H1 (cell line): ENCODE data around the gene ZNF695. TPM values are rescaled to one million over a fixed set of nuclear protein-coding genes. Genes with fewer than 3 reads are reported as not detected.

Experiments used
- EP300 ChIP-seq, 2 experiments: IDR thresholded peaks; 1 replicate in 1 of 2; 2 replicates in 1 of 2; pipeline ENCODE4 v1.6.1; 2011 to 2012; ENCODE audit warnings: low read depth in 2 of 2, low read length in 2 of 2, mild to moderate bottlenecking in 2 of 2, borderline replicate concordance in 1 of 2, inconsistent platforms in 1 of 2, moderate library complexity in 1 of 2
- HDAC2 ChIP-seq, 2 experiments: fragments of 300-600 bp in 1 of 2; sonication (generic) in 1 of 2; IDR thresholded peaks; 2 replicates each; pipeline ENCODE4 v1.6.1; 2011 to 2012; ENCODE audit warnings: low read depth in 2 of 2, low read length in 2 of 2, mild to moderate bottlenecking in 2 of 2, moderate library complexity in 2 of 2, borderline replicate concordance in 1 of 2, inconsistent platforms in 1 of 2
- NRF1 ChIP-seq: IDR thresholded peaks from 2 replicates; pipeline ENCODE4 v1.6.1; 2011; ENCODE audit warnings: mild to moderate bottlenecking, low read depth, low read length, improper control_type of control experiment
- SP1 ChIP-seq: IDR thresholded peaks from 2 replicates; pipeline ENCODE4 v1.6.1; 2011; ENCODE audit warnings: low read depth, low read length
- polyA plus RNA-seq, 7 experiments: library from polyadenylated mRNA; depleted of rRNA in 3 of 7; stranded (reverse) in 5 of 7; unstranded in 2 of 7; fragments of >200 nt in 5 of 7; fragments of 200-250 nt in 2 of 7; gene quantifications; 1 replicate in 5 of 7; 2 replicates in 1 of 7; 4 replicates in 1 of 7; pipeline versions ENCODE4 v1.2.1 to v1.2.3, GENCODE V29; 2011 to 2013; ENCODE audit warnings: missing spikeins in 2 of 7, mixed read lengths in 2 of 7
- total RNA-seq: library from RNA; stranded (reverse); fragmentation: NEBNext Ultra II Directional; extraction: Animal tissue kit (Norgen Biotek cat#: 25700); gene quantifications from 2 replicates; pipeline ENCODE4 v1.2.1, GENCODE V29; 2021
- TF ChIP-seq, protein P1 (sequence below): IDR thresholded peaks from 2 replicates; pipeline ENCODE4 v1.6.1; 2011; ENCODE audit warnings: low read length, improper control_type of control experiment
- TF ChIP-seq, protein P2 (sequence below): IDR thresholded peaks from 2 replicates; pipeline ENCODE4 v1.6.1; 2011; ENCODE audit warnings: low read depth, mild to moderate bottlenecking, low read length; ENCODE audit not compliant: insufficient read depth

The ZNF695 gene
- total and polyA plus RNA-seq, 2 of the 8 experiments (the other 6 are each of a cell fraction or from before 2014, with no cell fraction given), result 9.2 to 27.0 TPM

DNA sequence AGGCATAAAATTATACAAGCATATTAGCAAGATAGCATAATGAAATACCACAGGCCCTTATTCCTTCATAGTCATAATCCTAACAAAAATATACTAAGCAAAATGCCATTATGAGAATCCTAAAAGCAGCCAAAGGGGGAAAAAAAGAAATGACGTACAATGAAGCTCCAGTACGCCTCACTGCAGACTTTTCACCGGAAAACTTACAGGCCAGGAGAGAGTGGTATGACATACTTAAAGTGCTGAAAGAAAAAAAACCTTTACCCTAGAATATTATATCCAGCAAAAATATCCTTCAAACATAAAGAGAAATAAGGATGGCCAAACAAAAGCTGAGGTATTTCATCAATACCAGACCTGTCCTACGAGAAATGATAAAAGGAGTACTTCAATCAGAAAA lies 19.5 kb downstream of the ZNF695 start (continued):
- TF ChIP-seq, protein P1, sequence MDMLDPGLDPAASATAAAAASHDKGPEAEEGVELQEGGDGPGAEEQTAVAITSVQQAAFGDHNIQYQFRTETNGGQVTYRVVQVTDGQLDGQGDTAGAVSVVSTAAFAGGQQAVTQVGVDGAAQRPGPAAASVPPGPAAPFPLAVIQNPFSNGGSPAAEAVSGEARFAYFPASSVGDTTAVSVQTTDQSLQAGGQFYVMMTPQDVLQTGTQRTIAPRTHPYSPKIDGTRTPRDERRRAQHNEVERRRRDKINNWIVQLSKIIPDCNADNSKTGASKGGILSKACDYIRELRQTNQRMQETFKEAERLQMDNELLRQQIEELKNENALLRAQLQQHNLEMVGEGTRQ, result no peak
- TF ChIP-seq, protein P2, sequence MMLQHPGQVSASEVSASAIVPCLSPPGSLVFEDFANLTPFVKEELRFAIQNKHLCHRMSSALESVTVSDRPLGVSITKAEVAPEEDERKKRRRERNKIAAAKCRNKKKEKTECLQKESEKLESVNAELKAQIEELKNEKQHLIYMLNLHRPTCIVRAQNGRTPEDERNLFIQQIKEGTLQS, result no peak
- TF ChIP-seq NRF1 (no peak), EP300 (IDR thresholded peaks at IDR 0.05; ENCODE audit: borderline replicate concordance in 1 of 2, low read depth in 2 of 2, low read length in 2 of 2) (no peak), HDAC2 (IDR thresholded peaks at IDR 0.05; ENCODE audit: borderline replicate concordance in 1 of 2, low read depth in 2 of 2, low read length in 2 of 2) (no peak), SP1 (no peak)
